Measurements from ENCODE around the gene NFASC.

The NFASC gene

GRCh38 chr1:204894606-204895005 lies 23.9 kb downstream of the NFASC start:
- H3F3A ChIP-seq (ENCODE audit: insufficient read depth), result no peaks in the 10 kb centered on the region
- no peaks in the 10 kb centered on the region for H4K20me1 ChIP-seq (ENCODE audit: low read depth, low read length)
- no peaks in the 10 kb centered on the region for H3K36me3 ChIP-seq (ENCODE audit: low read length)
- no peak overlapping the region for H2AFZ ChIP-seq (ENCODE audit: low read depth, low read length, severe bottlenecking)
- no peaks in the 10 kb centered on the region for H3K9me2 ChIP-seq (replicated peaks; ENCODE audit: insufficient read depth, low read length)
- no peak overlapping the region for H3K4me3 ChIP-seq (ENCODE audit: insufficient read depth, low read length, poor library complexity, severe bottlenecking)
- no peaks in the 10 kb centered on the region for H3K9me3 ChIP-seq (ENCODE audit: insufficient read depth, low read length)
- H3K9ac ChIP-seq (ENCODE audit: low read length), result no peak overlapping the region
- no peak overlapping the region for H3K27ac ChIP-seq (ENCODE audit: low read depth, low read length)
- no peaks in the 10 kb centered on the region for H3K79me2 ChIP-seq (ENCODE audit: insufficient read depth, low read length)
- no peak for TF ChIP-seq EZH2phosphoT487 (conservative IDR thresholded peaks at IDR 0.05; ENCODE audit: low read length)
- TF ChIP-seq CTCF (IDR thresholded peaks at IDR 0.05; ENCODE audit: insufficient read depth, low read length, poor library complexity, severe bottlenecking), result no peak
- no peak overlapping the region for H3K4me2 ChIP-seq (ENCODE audit: low read depth, low read length, poor library complexity, severe bottlenecking)
- H3K27me3 ChIP-seq (ENCODE audit: low read length), result no peaks in the 10 kb centered on the region

GRCh38 chr1:204896023-204896422 lies 25.4 kb downstream of the NFASC start:
- no peaks in the 10 kb centered on the region for H3K27me3 ChIP-seq (ENCODE audit: low read length)
- no peak overlapping the region for H2AFZ ChIP-seq (ENCODE audit: low read depth, low read length, severe bottlenecking)
- no peaks in the 10 kb centered on the region for H3K9me3 ChIP-seq (ENCODE audit: insufficient read depth, low read length)

GRCh38 chr1:204896787-204897469 lies 26.3 kb downstream of the NFASC start:
- H3K9me2 ChIP-seq (replicated peaks; ENCODE audit: insufficient read depth, low read length), result no peaks in the 10 kb centered on the region
- no peaks in the 10 kb centered on the region for H3K36me3 ChIP-seq (ENCODE audit: low read length)
- no peaks in the 10 kb centered on the region for H3K27me3 ChIP-seq (ENCODE audit: low read length)
- H3K4me2 ChIP-seq (ENCODE audit: low read depth, low read length, poor library complexity, severe bottlenecking), result no peak overlapping the region
- no peak for TF ChIP-seq CTCF (IDR thresholded peaks at IDR 0.05; ENCODE audit: insufficient read depth, low read length, poor library complexity, severe bottlenecking)
- TF ChIP-seq EZH2phosphoT487 (conservative IDR thresholded peaks at IDR 0.05; ENCODE audit: low read length), result no peak
- no peak overlapping the region for H2AFZ ChIP-seq (ENCODE audit: low read depth, low read length, severe bottlenecking)
- H3F3A ChIP-seq (ENCODE audit: insufficient read depth), result no peaks in the 10 kb centered on the region
- H3K9ac ChIP-seq (ENCODE audit: low read length), result no peak overlapping the region
- no peak overlapping the region for H3K27ac ChIP-seq (ENCODE audit: low read depth, low read length)
- H3K79me2 ChIP-seq (ENCODE audit: insufficient read depth, low read length), result no peaks in the 10 kb centered on the region
- no peaks in the 10 kb centered on the region for H4K20me1 ChIP-seq (ENCODE audit: low read depth, low read length)
- H3K9me3 ChIP-seq (ENCODE audit: insufficient read depth, low read length), result no peaks in the 10 kb centered on the region
- no peak overlapping the region for H3K4me3 ChIP-seq (ENCODE audit: insufficient read depth, low read length, poor library complexity, severe bottlenecking)

More at GRCh38 chr1:204896023-204896422, 25.4 kb downstream of the NFASC start:
- Histone ChIP-seq H3K4me3 (ENCODE audit: insufficient read depth, low read length, poor library complexity, severe bottlenecking) (no peak overlapping the region), H3F3A (ENCODE audit: insufficient read depth) (no peaks in the 10 kb centered on the region), H3K79me2 (ENCODE audit: insufficient read depth, low read length) (no peaks in the 10 kb centered on the region), H3K9me2 (replicated peaks; ENCODE audit: insufficient read depth, low read length) (no peaks in the 10 kb centered on the region), H4K20me1 (ENCODE audit: low read depth, low read length) (no peaks in the 10 kb centered on the region), H3K4me2 (ENCODE audit: low read depth, low read length, poor library complexity, severe bottlenecking) (no peak overlapping the region), H3K36me3 (ENCODE audit: low read length) (no peaks in the 10 kb centered on the region), H3K9ac (ENCODE audit: low read length) (no peak overlapping the region), H3K27ac (ENCODE audit: low read depth, low read length) (no peak overlapping the region)
- TF ChIP-seq EZH2phosphoT487 (conservative IDR thresholded peaks at IDR 0.05; ENCODE audit: low read length) (no peak), CTCF (IDR thresholded peaks at IDR 0.05; ENCODE audit: insufficient read depth, low read length, poor library complexity, severe bottlenecking) (no peak)

Data from SU-DHL-6 (cell line).